ENCODE data around the gene ATP6AP2. TPM values are rescaled to one million over a fixed set of nuclear protein-coding genes. Genes with fewer than 3 reads are reported as not detected.
A peak's percentile ranks its signal among the peaks of the same experiment; 100 is the strongest.
"Not testable (repeated sequence)": the region's sequence is repeated elsewhere in the genome, so short reads cannot be mapped to it uniquely, and the experiment has no call there.

The ATP6AP2 gene
- total and polyA plus RNA-seq, 2 of the 4 experiments (the other 2 are of a cell fraction): 76.2 to 175 TPM

DNA sequence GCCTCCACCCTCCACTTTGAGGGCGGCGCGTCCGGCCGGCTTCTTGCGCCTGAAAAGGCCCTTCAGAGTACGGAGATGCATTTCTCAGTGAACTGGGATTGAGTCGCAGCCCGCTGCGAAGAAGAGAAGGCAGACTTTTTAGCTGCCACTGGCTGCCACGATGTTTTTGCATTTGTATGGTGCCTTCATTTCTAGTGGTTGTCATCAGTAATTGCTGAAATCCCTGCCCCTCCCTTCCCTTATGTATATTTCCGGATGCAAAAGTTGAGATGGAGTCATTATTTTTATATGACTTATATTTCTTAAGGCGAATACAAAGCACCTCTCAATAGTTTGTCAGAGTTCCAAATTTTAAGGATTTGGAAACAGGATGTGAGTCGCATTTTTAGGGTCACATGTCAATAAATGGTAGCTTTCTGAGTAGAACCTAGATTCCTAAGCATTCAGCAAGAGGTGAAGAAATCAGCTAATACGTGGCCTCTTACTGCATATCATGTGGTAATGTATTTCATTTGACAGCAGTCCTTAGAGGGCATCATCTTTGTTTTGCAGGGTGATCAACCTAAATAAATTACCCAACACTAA lies 658 bp downstream of the ATP6AP2 start:
- Histone ChIP-seq H3K79me1 (ENCODE audit: low read depth in 1 of 2, low read length in 2 of 2) (peaks cover 0 to 10% of the 10 kb centered on the region in 2 experiments; a peak in 1 of 4 replicates), H3K18ac (ENCODE audit: low read depth, low read length) (no peak overlapping the region), H2AK5ac (ENCODE audit: low read depth, low read length) (no peak overlapping the region), H3K9me1 (ENCODE audit: insufficient read depth, low read length) (0 out of 2 replicates have a peak, but pooled peaks cover 4% of the 10 kb centered on the region), H4K20me1 (ENCODE audit: insufficient read depth, low read length) (peaks cover 22% of the 10 kb centered on the region), H3K4me1 (ENCODE audit: control insufficient read depth, insufficient read depth, low read length) (no peaks in the 10 kb centered on the region), H3K27ac (ENCODE audit: insufficient read depth, low read length) (peak overlapping the region; percentile 70), H3K23ac (ENCODE audit: low read depth, low read length) (peak overlapping the region; percentile 5; the same call in 1 of the 2 replicates), H2AFZ (replicated peaks; ENCODE audit: low read length, poor library complexity) (peak overlapping the region; percentile 83), H3K4me2 (ENCODE audit: low read depth, low read length) (peak overlapping the region; percentile 96), H2BK120ac (ENCODE audit: low read depth, low read length) (no peak overlapping the region), H3K14ac (replicated peaks; ENCODE audit: low read depth, low read length) (no peak overlapping the region), H4K8ac (ENCODE audit: low read depth in 2 of 2, low read length in 2 of 2) (no peak overlapping the region), H2BK15ac (ENCODE audit: low read depth, low read length) (no peak overlapping the region), H2BK5ac (ENCODE audit: low read depth, low read length, poor library complexity, severe bottlenecking) (no peak overlapping the region), H3K36me3 (ENCODE audit: control insufficient read depth, insufficient read depth, low read length) (no peaks in the 10 kb centered on the region), H3K56ac (ENCODE audit: extremely low read depth, insufficient read depth, low read length) (no peak overlapping the region), H2BK20ac (ENCODE audit: low read depth, low read length) (no peak overlapping the region), H2AK9ac (replicated peaks; ENCODE audit: low read depth, low read length, poor library complexity) (no peak overlapping the region), H3K27me3 (ENCODE audit: control insufficient read depth, insufficient read depth, low read length) (no peaks in the 10 kb centered on the region), H3K9me3 (ENCODE audit: control insufficient read depth, insufficient read depth, low read length) (no peaks in the 10 kb centered on the region), H3K4me3 (ENCODE audit: insufficient read depth, low read depth, low read length) (peak overlapping the region; percentile 69), H4K5ac (ENCODE audit: low read depth, low read length) (no peak overlapping the region), H3K4ac (ENCODE audit: low read depth, low read length) (no peak overlapping the region), H4K91ac (ENCODE audit: insufficient read depth, low read depth, low read length) (no peak overlapping the region), H3K9ac (ENCODE audit: low read depth, low read length) (peak overlapping the region; percentile 87)
- intact Hi-C loops (cut with micrococcal nuclease): no loop called here
- dilution Hi-C loops (cut with HindIII; ENCODE audit: low sequenced_read_pairs, unreplicated experiment): no loop called here
- 0 out of 2 replicates have a peak, but pooled peaks have one; percentile 1 for ATAC-seq (ENCODE audit: low read depth)
- TF ChIP-seq, protein P1, sequence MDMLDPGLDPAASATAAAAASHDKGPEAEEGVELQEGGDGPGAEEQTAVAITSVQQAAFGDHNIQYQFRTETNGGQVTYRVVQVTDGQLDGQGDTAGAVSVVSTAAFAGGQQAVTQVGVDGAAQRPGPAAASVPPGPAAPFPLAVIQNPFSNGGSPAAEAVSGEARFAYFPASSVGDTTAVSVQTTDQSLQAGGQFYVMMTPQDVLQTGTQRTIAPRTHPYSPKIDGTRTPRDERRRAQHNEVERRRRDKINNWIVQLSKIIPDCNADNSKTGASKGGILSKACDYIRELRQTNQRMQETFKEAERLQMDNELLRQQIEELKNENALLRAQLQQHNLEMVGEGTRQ (IDR thresholded peaks at IDR 0.05; ENCODE audit: low read depth, low read length): no peak
- 0 out of 2 replicates have a peak, but pooled peaks have one; percentile 1 for TF ChIP-seq CEBPB (IDR thresholded peaks at IDR 0.05; ENCODE audit: low read depth, low read length)
- CTCF ChIA-PET: interaction anchor here (1.6 kb wide), 1 partner anchor 37 kb away, joined by 4 read pairs; no protein-coding TSS in a partner anchor
- peak; percentile 8 for DNase-seq
- WGBS, 2 experiments (ENCODE audit: extremely low coverage in 2 of 2, insufficient read length in 1 of 2): no CpG with 5 or more reads among the region's 15 CpGs
- no TSS peak for BruUV-seq (replicated peaks)
- POLR2A ChIA-PET (ENCODE audit: unreplicated experiment): no interaction called here
- in situ Hi-C loops (cut with MboI; ENCODE audit: low sequenced_read_pairs): no loop called here

GRCh38 chrX:40582178-40582577 lies 1.4 kb downstream of the ATP6AP2 start:
- H2AK5ac ChIP-seq (ENCODE audit: low read depth, low read length); H4K8ac ChIP-seq (ENCODE audit: low read depth in 2 of 2, low read length in 2 of 2); H3K27me3 ChIP-seq (ENCODE audit: control insufficient read depth, insufficient read depth, low read length); H4K5ac ChIP-seq (ENCODE audit: low read depth, low read length); BruUV-seq (replicated peaks); POLR2A ChIA-PET (ENCODE audit: unreplicated experiment); H2BK120ac ChIP-seq (ENCODE audit: low read depth, low read length); H3K27ac ChIP-seq (ENCODE audit: insufficient read depth, low read length); H3K4me2 ChIP-seq (ENCODE audit: low read depth, low read length); H3K9me1 ChIP-seq (ENCODE audit: insufficient read depth, low read length); intact Hi-C loops (cut with micrococcal nuclease); H3K36me3 ChIP-seq (ENCODE audit: control insufficient read depth, insufficient read depth, low read length); H2BK20ac ChIP-seq (ENCODE audit: low read depth, low read length); H2AFZ ChIP-seq (replicated peaks; ENCODE audit: low read length, poor library complexity); H3K23ac ChIP-seq (ENCODE audit: low read depth, low read length); H4K91ac ChIP-seq (ENCODE audit: insufficient read depth, low read depth, low read length); H3K56ac ChIP-seq (ENCODE audit: extremely low read depth, insufficient read depth, low read length); H3K9me3 ChIP-seq (ENCODE audit: control insufficient read depth, insufficient read depth, low read length); H3K14ac ChIP-seq (replicated peaks; ENCODE audit: low read depth, low read length); H2AK9ac ChIP-seq (replicated peaks; ENCODE audit: low read depth, low read length, poor library complexity); H3K4me1 ChIP-seq (ENCODE audit: control insufficient read depth, insufficient read depth, low read length); H3K9ac ChIP-seq (ENCODE audit: low read depth, low read length); H2BK15ac ChIP-seq (ENCODE audit: low read depth, low read length); in situ Hi-C loops (cut with MboI; ENCODE audit: low sequenced_read_pairs); H3K4me3 ChIP-seq (ENCODE audit: insufficient read depth, low read depth, low read length); H3K4ac ChIP-seq (ENCODE audit: low read depth, low read length); dilution Hi-C loops (cut with HindIII; ENCODE audit: low sequenced_read_pairs, unreplicated experiment); DNase-seq; ATAC-seq (ENCODE audit: low read depth); H3K18ac ChIP-seq (ENCODE audit: low read depth, low read length); H2BK5ac ChIP-seq (ENCODE audit: low read depth, low read length, poor library complexity, severe bottlenecking): not testable (repeated sequence)
- Histone ChIP-seq H3K79me1 (ENCODE audit: low read depth in 1 of 2, low read length in 2 of 2) (peaks cover 0 to 15% of the 10 kb centered on the region in 2 experiments; a peak in 2 of 4 replicates), H4K20me1 (ENCODE audit: insufficient read depth, low read length) (peaks cover 22% of the 10 kb centered on the region)
- CTCF ChIA-PET: interaction anchor here (0.6 to 1.6 kb wide), 2 partner anchors 31 to 38 kb away, joined by 3 to 4 read pairs; no protein-coding TSS in a partner anchor
- WGBS, 2 experiments (ENCODE audit: extremely low coverage in 2 of 2, insufficient read length in 1 of 2): no CpG with 5 or more reads among the region's 13 CpGs

Data from IMR-90 (cell line).